Heart left ventricle (tissue), 13 donors: ENCODE measurements around the gene CCM2.

Source experiments
- CTCF ChIP-seq, 12 donors: fragments of 200-600 bp; sonication (generic) in 4 of 12; IDR thresholded peaks; one replicate each; pipeline versions ENCODE4 v1.5.0 to v1.8.0; 2018 to 2022; ENCODE audit warnings: antibody characterized with exemption in 12 of 12, mild to moderate bottlenecking in 5 of 12
- POLR2A ChIP-seq, 2 donors: fragments of 450-650 bp; IDR thresholded peaks; one replicate each; pipeline ENCODE4 v1.6.1; 2017; ENCODE audit warnings: antibody characterized with exemption in 2 of 2, mild to moderate bottlenecking in 2 of 2, moderate library complexity in 2 of 2
- donor health status: ischemic (EF 13 %, LVEDD 7.1; RV severe dilation, severe dysfunction).
- donor health status: DM: no; HTN: yes; CAD: no.
- donor health status: DM: no; HTN: no; CAD: no.
- donor health status: ischemic (EF 25% LVEDD 6.9; RV normal size, moderate dysfunction).
- donor health status: ischemic (EF 25% LVEDD 5.7; RV mildly dilated, moderate dysfunction).
- donor health status: ischemic (EF 35%, LVEDD 5.7; RV mildly dilated, moderate dysfunction).
- donor health status: nonischemic (EF 11% LVEDD 7.7; RV severe dilation, severe dysfunction).
- donor health status: DM: yes; HTN: yes; CAD: no.
- donor health status: PGD.
- donor health status: ischemic (EF 29% LVEDD 5.4; RV normal size, mild dysfunction).
- donor health status: nonischemic (EF 23%, LVEDD 6.1; RV moderate dilation, normal function).

GRCh38 chr7:45035371-45035770 is 35.4 kb downstream of the CCM2 start:
- TF ChIP-seq CTCF (IDR thresholded peaks at IDR 0.05) (no peak), POLR2A (IDR thresholded peaks at IDR 0.05) (no peak)
